Activated CD4-positive, alpha-beta T cell treated with anti-CD3 and anti-CD28 coated beads, Interleukin-2, amount 10 ng/mL, durations not matched to agents 7 days and 5 days (primary cell): ENCODE measurements around the gene ITGA11. TPM values are rescaled to one million over a fixed set of nuclear protein-coding genes. Genes with fewer than 3 reads are reported as not detected.
A peak's percentile ranks its signal among the peaks of the same experiment; 100 is the strongest.

Experiments
- CTCF ChIA-PET: fragments of 350-600 bp; sonication (Branson Sonifier 250); formaldehyde crosslinking; loops from one replicate; lab custom pipeline; 2021; ENCODE audit warnings: antibody characterized with exemption; lab: Charles Lee
- POLR2A ChIA-PET: fragments of 350-600 bp; sonication (Branson Sonifier 250); formaldehyde crosslinking; loops from one replicate; lab custom pipeline; 2021; ENCODE audit warnings: antibody characterized with exemption; lab: Charles Lee
- DNase-seq: peaks from one replicate; pipeline ENCODE4 v3.0.0-alpha.2; 2020
- H3K27ac Mint-ChIP-seq: one replicate; pipeline ENCODE4 v1.8.0; 2021; ENCODE audit warnings: mild to moderate bottlenecking, moderate library complexity, mixed read lengths
- H3K27me3 Mint-ChIP-seq: one replicate; pipeline ENCODE4 v1.8.0; 2021; ENCODE audit warnings: mixed read lengths
- H3K36me3 Mint-ChIP-seq: one replicate; pipeline ENCODE4 v1.8.0; 2021; ENCODE audit warnings: low read depth, mixed read lengths
- H3K4me1 Mint-ChIP-seq: one replicate; pipeline ENCODE4 v1.8.0; 2021; ENCODE audit warnings: mixed read lengths
- H3K4me3 Mint-ChIP-seq: one replicate; pipeline ENCODE4 v1.8.0; 2021; ENCODE audit warnings: mild to moderate bottlenecking, moderate library complexity, mixed read lengths
- H3K9me3 Mint-ChIP-seq: one replicate; pipeline ENCODE4 v1.8.0; 2021; ENCODE audit warnings: mixed read lengths
- total RNA-seq, 2 experiments: library from RNA; stranded (reverse); gene quantifications; one replicate each; pipeline ENCODE4 v1.2.3, GENCODE V29; 2021

ITGA11 gene
- total RNA-seq, 2 experiments from 2014 or later, result 1.0 to 1.1 TPM

- ChIA-PET POLR2A (no interaction called here), CTCF (interaction anchor here (1.1 kb wide), 1 partner anchor 160 kb away, joined by 4 read pairs; no protein-coding TSS in a partner anchor)
- no peak overlapping the region for H3K27ac Mint-ChIP-seq
- no peak for DNase-seq
- H3K27me3 Mint-ChIP-seq, result peaks cover 11% of the 10 kb centered on the region
- H3K4me3 Mint-ChIP-seq, result no peak overlapping the region
- no peaks in the 10 kb centered on the region for H3K9me3 Mint-ChIP-seq
- H3K4me1 Mint-ChIP-seq, result peaks cover 8% of the 10 kb centered on the region
- no peaks in the 10 kb centered on the region for H3K36me3 Mint-ChIP-seq
Measured at GRCh38 chr15:68465861-68466560, 34.0 kb upstream of the ITGA11 start.

GRCh38 chr15:68464448-68465090 lies 32.6 kb upstream of the ITGA11 start:
- DNase-seq, result no peak
- POLR2A ChIA-PET, result no interaction called here
- CTCF ChIA-PET, result interaction anchor here (0.6 to 1.1 kb wide), 2 partner anchors 8 to 158 kb away, joined by 3 to 4 read pairs; no protein-coding TSS in a partner anchor
- peak overlapping the region; percentile 7 for H3K27ac Mint-ChIP-seq
- H3K4me1 Mint-ChIP-seq, result peaks cover 8% of the 10 kb centered on the region
- peaks cover 3% of the 10 kb centered on the region for H3K9me3 Mint-ChIP-seq
- H3K4me3 Mint-ChIP-seq, result no peak overlapping the region
- H3K27me3 Mint-ChIP-seq, result peaks cover 22% of the 10 kb centered on the region
- H3K36me3 Mint-ChIP-seq, result no peaks in the 10 kb centered on the region

DNA sequence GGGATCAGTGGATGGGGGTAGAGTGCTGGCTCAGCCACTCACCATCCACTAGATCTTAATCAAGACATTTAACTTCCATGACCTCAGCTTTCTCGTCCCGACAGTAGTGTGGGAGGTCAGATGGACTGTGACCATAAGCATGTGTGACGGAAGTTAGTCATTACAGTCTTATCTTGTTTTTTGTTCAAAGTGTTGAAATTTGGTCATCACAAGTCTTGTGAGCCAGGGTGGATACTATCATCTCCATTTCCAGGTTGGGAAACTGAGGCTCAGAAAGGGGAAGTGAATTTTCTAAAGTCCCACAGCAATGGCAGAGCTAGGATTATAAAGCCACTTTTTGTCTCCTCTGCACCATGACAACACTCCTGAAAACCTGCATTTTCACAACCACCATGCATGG lies 32.0 kb upstream of the ITGA11 start:
- no peak overlapping the region for H3K4me3 Mint-ChIP-seq
- ChIA-PET CTCF (interaction anchor here (0.5 kb wide), 1 partner anchor 702 kb away, joined by 3 read pairs; no protein-coding TSS in a partner anchor), POLR2A (no interaction called here)
- peaks cover 26% of the 10 kb centered on the region for H3K27me3 Mint-ChIP-seq
- H3K36me3 Mint-ChIP-seq, result no peaks in the 10 kb centered on the region
- H3K27ac Mint-ChIP-seq, result no peak overlapping the region
- peaks cover 3% of the 10 kb centered on the region for H3K9me3 Mint-ChIP-seq
- DNase-seq, result no peak
- H3K4me1 Mint-ChIP-seq, result peaks cover 8% of the 10 kb centered on the region

DNA sequence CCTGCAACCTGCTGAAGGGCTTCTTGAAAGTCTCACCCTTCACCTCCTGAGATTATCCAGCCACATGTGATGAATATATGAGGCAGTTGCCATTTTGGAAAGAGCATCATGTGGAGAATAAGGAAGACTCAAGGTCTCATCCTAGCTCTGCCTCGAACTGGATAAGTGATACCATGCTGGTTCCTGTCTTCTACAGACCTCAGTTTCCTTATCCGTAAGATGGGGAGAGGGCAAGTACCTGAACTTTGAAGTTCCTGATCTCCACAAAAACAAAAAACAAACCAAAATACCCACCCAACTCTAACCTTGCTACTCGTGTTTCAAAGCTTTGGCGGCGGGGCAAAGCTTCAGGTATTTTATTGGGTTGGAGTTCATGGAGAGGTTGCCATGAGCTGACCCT lies 31.5 kb upstream of the ITGA11 start:
- CTCF ChIA-PET, result interaction anchor here (0.5 kb wide), 1 partner anchor 702 kb away, joined by 3 read pairs; no protein-coding TSS in a partner anchor

DNA sequence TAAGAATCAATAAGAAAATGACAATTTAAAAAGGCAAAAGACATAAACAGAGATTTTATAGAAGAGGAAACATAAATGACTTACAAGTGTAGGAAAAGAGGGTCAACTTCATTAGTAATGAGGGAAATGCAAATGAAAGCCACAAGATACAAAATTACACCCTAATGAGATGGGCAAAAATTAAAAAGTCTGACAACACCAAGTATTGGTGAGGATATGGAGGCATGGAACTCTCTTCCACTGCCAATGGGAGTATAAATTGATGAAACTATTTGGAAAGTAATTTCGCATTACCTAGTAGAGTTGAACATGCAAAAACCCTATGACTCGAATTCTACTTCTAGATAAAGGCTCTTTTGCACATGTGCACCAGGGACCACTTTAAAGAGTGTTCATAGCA lies 28.2 kb upstream of the ITGA11 start:
- CTCF ChIA-PET, result no interaction called here
- H3K36me3 Mint-ChIP-seq, result no peaks in the 10 kb centered on the region
- POLR2A ChIA-PET, result interaction anchor here (0.6 kb wide), 1 partner anchor 95 kb away, joined by 3 read pairs; no protein-coding TSS in a partner anchor
- H3K27me3 Mint-ChIP-seq, result peaks cover 54% of the 10 kb centered on the region
- H3K4me1 Mint-ChIP-seq, result no peaks in the 10 kb centered on the region
- DNase-seq, result no peak
- H3K9me3 Mint-ChIP-seq, result peaks cover 3% of the 10 kb centered on the region
- H3K4me3 Mint-ChIP-seq, result no peak overlapping the region
- H3K27ac Mint-ChIP-seq, result no peak overlapping the region

More for the DNA sequence above, 31.5 kb upstream of the ITGA11 start:
- POLR2A ChIA-PET, result no interaction called here
- DNase-seq, result no peak
- H3K27me3 Mint-ChIP-seq, result peaks cover 32% of the 10 kb centered on the region
- H3K4me3 Mint-ChIP-seq, result no peak overlapping the region
- H3K4me1 Mint-ChIP-seq, result peaks cover 8% of the 10 kb centered on the region
- no peak overlapping the region for H3K27ac Mint-ChIP-seq
- peaks cover 3% of the 10 kb centered on the region for H3K9me3 Mint-ChIP-seq
- no peaks in the 10 kb centered on the region for H3K36me3 Mint-ChIP-seq

DNA sequence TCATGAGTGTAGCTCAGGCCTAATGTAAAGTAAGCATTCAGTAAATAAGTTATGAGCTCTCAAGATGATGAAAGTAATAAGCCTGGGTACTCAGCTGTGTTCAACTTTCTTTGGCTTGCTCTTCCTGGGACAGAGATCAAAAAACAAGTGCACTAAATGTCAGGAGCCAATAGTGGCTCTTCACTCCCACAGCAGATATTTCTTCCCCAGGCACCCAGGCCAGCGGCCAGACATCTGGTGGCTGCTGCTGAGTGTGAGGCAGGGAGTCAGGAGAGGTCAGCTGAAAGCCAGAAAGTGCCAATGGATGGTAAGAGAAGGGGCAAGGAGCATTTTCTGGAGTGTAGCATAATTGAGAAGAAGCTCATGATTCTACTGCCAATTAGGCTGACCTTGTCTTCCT lies 18.2 kb upstream of the ITGA11 start:
- Mint-ChIP-seq H3K9me3 (no peaks in the 10 kb centered on the region), H3K4me3 (no peak overlapping the region), H3K27me3 (peaks cover 64% of the 10 kb centered on the region), H3K4me1 (no peaks in the 10 kb centered on the region), H3K36me3 (no peaks in the 10 kb centered on the region), H3K27ac (no peak overlapping the region)
- no peak for DNase-seq
- ChIA-PET CTCF (no interaction called here), POLR2A (no interaction called here)

DNA sequence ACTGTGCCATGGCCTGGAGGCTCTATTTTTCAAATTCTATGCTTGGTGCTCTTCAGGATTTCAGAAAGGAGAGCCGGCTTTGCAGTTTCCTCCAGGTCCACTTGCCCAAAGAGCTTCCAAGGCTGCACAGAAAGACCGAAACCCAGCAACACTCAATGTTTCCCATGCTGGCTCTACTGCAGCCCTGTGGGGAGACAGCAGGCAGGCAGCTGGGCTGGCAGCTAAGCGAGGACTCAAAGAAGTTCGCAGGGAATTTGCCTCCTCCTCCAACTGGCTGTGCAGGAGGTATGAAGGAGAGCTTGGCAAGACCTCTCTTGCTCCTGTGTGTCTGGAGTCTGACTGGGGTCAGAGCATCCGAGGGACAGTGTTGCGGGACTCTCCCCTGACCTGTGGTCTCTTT lies 17.4 kb upstream of the ITGA11 start:
- H3K36me3 Mint-ChIP-seq, result no peaks in the 10 kb centered on the region
- DNase-seq, result no peak
- no peaks in the 10 kb centered on the region for H3K4me1 Mint-ChIP-seq
- H3K4me3 Mint-ChIP-seq, result no peak overlapping the region
- H3K27ac Mint-ChIP-seq, result no peak overlapping the region
- ChIA-PET CTCF (interaction anchor here (0.5 kb wide), 1 partner anchor 628 kb away, joined by 3 read pairs; no protein-coding TSS in a partner anchor), POLR2A (no interaction called here)
- H3K27me3 Mint-ChIP-seq, result peaks cover 60% of the 10 kb centered on the region
- no peaks in the 10 kb centered on the region for H3K9me3 Mint-ChIP-seq

DNA sequence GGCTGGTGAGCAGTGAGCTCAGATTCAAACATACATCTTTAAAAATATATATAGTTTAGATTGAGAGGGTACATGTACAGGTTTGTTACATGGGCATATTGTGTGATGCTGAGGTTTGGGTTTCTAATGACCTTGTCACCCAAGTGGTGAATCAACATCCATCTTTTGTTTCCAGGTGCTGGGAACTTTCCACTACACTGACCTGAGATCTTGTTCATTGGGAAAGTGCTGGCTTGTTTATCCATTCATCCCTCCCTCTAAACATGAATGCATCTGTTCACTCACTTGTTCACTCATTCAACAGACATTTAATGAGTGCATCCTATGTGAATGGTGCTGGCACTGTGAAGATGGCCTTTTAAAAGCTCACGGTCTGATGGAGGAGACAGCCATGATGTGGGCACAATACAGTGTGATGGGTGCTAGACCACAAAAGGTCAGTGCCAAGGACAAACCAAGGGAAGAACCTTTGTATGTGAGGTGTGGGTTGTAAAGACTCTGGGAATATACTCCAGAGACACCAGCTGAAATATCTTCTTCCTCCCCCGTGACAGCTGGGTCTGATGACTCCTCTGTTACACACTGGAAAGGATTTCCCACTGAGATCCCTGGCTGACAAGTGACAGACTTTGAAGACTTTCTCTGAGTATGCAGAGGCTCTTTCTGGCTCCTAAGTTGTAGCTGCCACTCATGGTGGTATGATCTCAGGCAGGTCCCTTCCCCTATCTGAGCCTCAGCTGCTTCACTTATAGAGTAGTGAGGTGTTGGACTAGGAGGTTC lies 16.2 kb upstream of the ITGA11 start:
- Mint-ChIP-seq H3K36me3 (no peaks in the 10 kb centered on the region), H3K27me3 (peaks cover 59% of the 10 kb centered on the region), H3K9me3 (no peaks in the 10 kb centered on the region), H3K4me1 (no peaks in the 10 kb centered on the region), H3K4me3 (no peak overlapping the region), H3K27ac (no peak overlapping the region)
- ChIA-PET CTCF (no interaction called here), POLR2A (no interaction called here)
- DNase-seq, result no peak

DNA sequence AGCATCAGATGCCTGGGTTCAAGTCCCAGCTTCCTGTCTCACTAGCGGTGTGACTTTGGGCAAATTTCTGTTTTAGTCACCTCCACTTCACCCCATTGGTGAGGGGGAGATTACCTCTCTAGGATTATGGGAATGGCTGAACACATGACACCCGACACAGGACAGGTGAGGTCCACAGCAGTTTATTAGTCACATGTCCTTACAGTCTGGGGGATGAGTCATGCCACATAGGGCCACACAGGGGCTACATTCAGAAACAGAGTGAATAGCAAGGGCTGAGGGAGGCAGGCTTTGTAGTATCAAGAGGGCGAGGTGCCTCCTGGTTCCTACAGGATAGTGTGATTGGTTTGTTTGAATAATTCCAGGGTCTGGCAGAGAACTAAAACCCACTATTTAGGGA lies 15.2 kb upstream of the ITGA11 start:
- Mint-ChIP-seq H3K27ac (no peak overlapping the region), H3K27me3 (peaks cover 59% of the 10 kb centered on the region), H3K4me3 (no peak overlapping the region), H3K9me3 (no peaks in the 10 kb centered on the region), H3K36me3 (no peaks in the 10 kb centered on the region), H3K4me1 (no peaks in the 10 kb centered on the region)
- ChIA-PET CTCF (no interaction called here), POLR2A (no interaction called here)
- no peak for DNase-seq

DNA sequence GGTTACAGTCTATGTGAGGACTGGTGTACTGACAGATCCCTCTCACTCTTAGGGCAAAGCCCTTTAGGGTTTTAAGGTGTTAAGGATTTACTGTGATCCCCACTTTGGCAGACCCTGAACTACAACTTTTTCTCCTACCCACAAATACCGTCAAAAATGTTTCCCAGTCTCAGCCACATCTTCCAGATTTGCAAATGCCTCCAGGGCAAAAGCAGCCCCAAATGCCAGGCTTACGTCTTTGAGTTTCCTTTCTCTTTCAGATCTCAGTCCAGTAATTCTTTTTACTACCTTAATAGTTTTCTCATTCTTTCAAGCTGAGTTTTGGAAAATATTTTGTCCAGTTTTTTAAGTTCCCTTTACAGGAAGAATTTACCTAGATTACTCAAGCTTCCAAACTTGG lies 13.4 kb upstream of the ITGA11 start:
- no peaks in the 10 kb centered on the region for H3K4me1 Mint-ChIP-seq
- ChIA-PET CTCF (no interaction called here), POLR2A (no interaction called here)
- H3K9me3 Mint-ChIP-seq, result no peaks in the 10 kb centered on the region
- H3K27ac Mint-ChIP-seq, result no peak overlapping the region
- H3K4me3 Mint-ChIP-seq, result no peak overlapping the region
- H3K27me3 Mint-ChIP-seq, result peaks cover 51% of the 10 kb centered on the region
- no peaks in the 10 kb centered on the region for H3K36me3 Mint-ChIP-seq
- DNase-seq, result no peak

DNA sequence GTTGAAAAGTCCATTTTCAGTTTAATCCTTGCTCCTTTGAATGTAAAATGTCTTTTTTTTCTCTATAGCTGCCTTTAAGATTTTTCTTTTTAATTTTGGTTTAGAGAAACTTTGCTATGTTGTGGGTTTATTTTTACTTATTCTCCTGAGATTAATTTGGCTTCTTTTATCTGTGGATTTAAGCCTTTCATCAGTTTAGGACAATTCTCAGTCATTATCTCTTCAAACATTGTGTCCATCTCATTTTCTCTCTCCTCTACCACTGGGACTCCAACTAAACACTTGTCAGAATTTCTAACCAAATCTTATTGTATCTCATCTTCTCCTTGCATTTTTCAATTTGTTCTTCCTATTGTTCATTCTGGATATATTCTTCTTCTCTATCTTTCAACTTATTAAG lies 12.4 kb upstream of the ITGA11 start:
- H3K27ac Mint-ChIP-seq, result no peak overlapping the region
- no peaks in the 10 kb centered on the region for H3K36me3 Mint-ChIP-seq
- DNase-seq, result no peak
- H3K9me3 Mint-ChIP-seq, result no peaks in the 10 kb centered on the region
- peaks cover 54% of the 10 kb centered on the region for H3K27me3 Mint-ChIP-seq
- no peaks in the 10 kb centered on the region for H3K4me1 Mint-ChIP-seq
- ChIA-PET POLR2A (no interaction called here), CTCF (no interaction called here)
- H3K4me3 Mint-ChIP-seq, result no peak overlapping the region

DNA sequence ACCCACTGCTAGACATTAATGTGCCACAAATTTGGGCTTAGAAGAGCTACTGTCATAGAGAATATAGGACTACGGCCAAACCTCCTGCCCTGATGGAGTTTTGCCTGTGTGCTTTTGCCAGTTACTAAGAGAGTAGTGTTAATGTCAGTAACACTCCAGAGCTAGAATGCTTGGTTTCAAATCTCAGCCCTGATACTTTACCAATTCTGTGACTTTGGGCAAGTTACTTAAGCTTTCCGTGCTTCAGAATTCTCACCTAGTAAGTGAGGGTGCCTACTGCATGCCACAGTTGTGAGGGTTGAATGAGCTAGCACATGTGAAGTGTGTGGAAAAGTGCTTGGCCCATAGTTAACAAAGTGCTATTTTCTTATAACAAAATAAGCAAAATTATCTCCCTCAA lies 10.9 kb upstream of the ITGA11 start:
- H3K27ac Mint-ChIP-seq, result no peak overlapping the region
- H3K36me3 Mint-ChIP-seq, result no peaks in the 10 kb centered on the region
- H3K4me1 Mint-ChIP-seq, result no peaks in the 10 kb centered on the region
- H3K9me3 Mint-ChIP-seq, result no peaks in the 10 kb centered on the region
- peaks cover 59% of the 10 kb centered on the region for H3K27me3 Mint-ChIP-seq
- no peak for DNase-seq
- ChIA-PET POLR2A (no interaction called here), CTCF (no interaction called here)
- H3K4me3 Mint-ChIP-seq, result no peak overlapping the region

DNA sequence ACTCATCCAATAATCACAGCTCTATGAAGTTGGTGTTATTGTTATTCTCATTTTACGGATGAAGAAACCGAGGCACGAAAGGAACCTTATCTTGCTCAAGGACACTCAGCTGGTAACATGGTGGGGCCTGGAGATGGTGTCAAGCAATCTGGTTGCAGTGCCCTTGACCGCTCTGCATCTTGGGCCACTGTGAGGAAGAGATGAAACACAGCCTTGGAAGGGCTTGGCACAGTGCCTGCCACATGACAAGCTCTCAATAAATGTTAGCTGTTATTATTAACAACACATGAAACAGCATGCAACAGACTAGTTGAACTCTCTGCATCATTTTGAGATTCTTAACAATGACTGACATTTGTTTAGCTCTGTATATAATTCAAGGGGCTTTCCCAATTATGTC lies 10.1 kb upstream of the ITGA11 start:
- Mint-ChIP-seq H3K36me3 (no peaks in the 10 kb centered on the region), H3K4me3 (no peak overlapping the region), H3K9me3 (no peaks in the 10 kb centered on the region), H3K4me1 (no peaks in the 10 kb centered on the region), H3K27ac (no peak overlapping the region), H3K27me3 (peaks cover 59% of the 10 kb centered on the region)
- POLR2A ChIA-PET, result no interaction called here
- no peak for DNase-seq
- CTCF ChIA-PET, result no interaction called here
